Coronary artery (tissue), 2 donors: ENCODE results near the gene VDAC1.

Source experiments
- DNase-seq: peaks from one replicate; pipeline ENCODE4 v3.0.0-alpha.2; 2017; ENCODE audit warnings: low spot score
- H3K27ac ChIP-seq, 2 donors: fragments of 200-600 bp; sonication (generic); one replicate each; pipeline ENCODE4 v1.5.1; 2016 to 2019
- H3K4me3 ChIP-seq: fragments of 200-600 bp; sonication (generic); 2 replicates; pipeline ENCODE4 v1.5.1; 2016; ENCODE audit warnings: mild to moderate bottlenecking, moderate library complexity
- TF ChIP-seq, protein P1 (sequence below): fragments of 200-600 bp; sonication (generic); IDR thresholded peaks from one replicate; pipeline ENCODE4 v1.5.1; 2019; ENCODE audit warnings: antibody characterized with exemption

VDAC1 gene, protein sequence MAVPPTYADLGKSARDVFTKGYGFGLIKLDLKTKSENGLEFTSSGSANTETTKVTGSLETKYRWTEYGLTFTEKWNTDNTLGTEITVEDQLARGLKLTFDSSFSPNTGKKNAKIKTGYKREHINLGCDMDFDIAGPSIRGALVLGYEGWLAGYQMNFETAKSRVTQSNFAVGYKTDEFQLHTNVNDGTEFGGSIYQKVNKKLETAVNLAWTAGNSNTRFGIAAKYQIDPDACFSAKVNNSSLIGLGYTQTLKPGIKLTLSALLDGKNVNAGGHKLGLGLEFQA

DNA sequence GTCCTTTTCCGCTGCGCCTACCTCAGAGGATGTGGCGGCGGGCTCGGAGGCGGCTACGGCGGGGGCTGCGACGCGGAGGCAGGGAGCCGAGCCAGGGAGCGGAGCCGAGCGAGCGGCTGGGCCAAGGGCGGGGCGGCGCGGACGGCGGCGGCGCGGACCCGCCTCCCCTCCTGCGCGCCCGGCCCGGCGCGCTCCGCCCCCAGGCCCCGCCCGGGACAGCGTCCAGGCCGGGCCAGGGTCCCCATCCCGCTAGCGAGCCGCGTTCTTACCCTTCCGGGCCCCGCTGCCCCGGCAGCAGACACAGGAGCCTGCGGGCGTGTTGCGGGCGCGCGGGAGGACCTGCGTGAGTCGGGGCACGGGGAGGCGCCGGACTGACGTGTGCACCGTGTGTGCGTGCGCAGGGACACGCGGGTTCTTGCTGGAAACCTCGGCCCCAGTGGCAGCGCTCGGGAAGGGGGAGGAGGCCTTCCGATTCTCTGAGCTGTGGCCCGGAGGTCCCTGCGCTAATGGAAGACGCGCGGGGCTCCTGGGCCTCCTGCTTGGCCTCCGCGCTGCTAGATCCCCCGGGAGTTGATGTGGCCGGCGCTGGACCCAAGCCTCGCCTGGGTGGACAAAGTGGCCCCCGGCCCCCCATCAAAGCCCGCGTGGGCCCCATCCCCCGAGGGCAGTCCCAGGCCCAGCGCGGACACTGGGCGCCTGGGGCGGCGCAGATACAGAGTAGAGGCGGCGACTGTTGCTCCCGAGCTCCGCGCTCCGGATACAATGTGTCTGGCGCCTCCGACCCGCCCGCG is at the start of gene VDAC1:
VDAC1 (minus strand) TSS at position 350 of the 791 bp plus-strand sequence. CDS start 11,963 bp downstream, outside the sequence.
- Histone ChIP-seq H3K4me3 (peak within 1 kb of the TSS; percentile 86), H3K27ac (peak within 1 kb of the TSS; percentile 98 to 100)
- peak; percentile 94 for DNase-seq
- TF ChIP-seq, protein P1, sequence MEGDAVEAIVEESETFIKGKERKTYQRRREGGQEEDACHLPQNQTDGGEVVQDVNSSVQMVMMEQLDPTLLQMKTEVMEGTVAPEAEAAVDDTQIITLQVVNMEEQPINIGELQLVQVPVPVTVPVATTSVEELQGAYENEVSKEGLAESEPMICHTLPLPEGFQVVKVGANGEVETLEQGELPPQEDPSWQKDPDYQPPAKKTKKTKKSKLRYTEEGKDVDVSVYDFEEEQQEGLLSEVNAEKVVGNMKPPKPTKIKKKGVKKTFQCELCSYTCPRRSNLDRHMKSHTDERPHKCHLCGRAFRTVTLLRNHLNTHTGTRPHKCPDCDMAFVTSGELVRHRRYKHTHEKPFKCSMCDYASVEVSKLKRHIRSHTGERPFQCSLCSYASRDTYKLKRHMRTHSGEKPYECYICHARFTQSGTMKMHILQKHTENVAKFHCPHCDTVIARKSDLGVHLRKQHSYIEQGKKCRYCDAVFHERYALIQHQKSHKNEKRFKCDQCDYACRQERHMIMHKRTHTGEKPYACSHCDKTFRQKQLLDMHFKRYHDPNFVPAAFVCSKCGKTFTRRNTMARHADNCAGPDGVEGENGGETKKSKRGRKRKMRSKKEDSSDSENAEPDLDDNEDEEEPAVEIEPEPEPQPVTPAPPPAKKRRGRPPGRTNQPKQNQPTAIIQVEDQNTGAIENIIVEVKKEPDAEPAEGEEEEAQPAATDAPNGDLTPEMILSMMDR: no peak

DNA sequence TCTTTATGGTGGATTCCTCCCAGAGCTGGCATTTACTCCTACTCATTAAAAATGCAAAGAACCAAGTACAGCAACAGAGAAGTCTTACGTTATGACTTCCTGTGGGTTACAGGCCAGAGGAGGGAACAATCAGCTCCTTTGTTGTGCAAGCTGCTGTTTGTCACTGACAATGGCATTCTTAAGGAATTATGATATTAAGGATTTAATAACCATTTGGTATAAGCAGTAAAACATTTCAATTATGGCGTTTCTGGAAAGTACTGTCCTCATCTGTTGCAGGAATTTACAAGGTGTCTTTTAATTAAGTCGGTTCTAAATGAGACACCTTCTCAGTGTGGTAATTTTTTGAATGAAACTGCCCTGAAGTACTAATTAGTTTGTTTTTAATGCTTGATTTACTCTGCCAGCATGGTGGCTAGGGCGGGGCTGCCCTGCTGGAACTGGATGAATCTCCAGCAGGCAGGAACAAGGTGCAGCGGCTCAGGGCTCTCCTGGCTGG is 49.1 kb upstream of the VDAC1 start:
- no peak overlapping the region for H3K4me3 ChIP-seq
- H3K27ac ChIP-seq: no peak overlapping the region
- TF ChIP-seq, protein P1: no peak
- no peak for DNase-seq

DNA sequence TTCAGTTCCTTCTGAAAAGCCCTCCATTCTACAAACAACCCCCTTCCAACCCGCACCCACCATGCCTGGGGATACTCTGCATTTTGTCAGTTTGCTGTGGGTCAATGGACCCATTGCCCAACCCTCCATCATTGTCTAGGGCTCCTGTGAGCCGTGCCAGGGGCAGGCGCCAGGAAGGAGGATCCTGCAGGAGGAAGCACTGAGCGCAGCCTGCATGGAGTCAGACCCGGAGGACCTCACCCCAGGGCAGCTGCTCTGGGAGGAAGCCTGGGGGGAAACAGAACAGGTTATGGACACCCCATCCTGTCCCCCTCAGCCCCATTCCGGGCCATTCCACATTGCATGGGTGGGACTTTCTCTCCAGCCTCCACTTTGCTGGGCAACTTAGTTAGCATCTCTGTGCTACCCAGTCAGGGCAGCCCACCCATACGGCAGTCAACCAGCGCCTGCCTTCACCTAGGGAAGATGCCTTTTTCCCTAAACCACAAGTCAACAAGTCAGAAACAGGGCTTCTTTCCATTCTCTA is 48.6 kb upstream of the VDAC1 start:
- Histone ChIP-seq H3K27ac (peak overlapping the region in 1 of 2 donors; percentile 28), H3K4me3 (no peak overlapping the region)
- TF ChIP-seq, protein P1: no peak
- no peak for DNase-seq

DNA sequence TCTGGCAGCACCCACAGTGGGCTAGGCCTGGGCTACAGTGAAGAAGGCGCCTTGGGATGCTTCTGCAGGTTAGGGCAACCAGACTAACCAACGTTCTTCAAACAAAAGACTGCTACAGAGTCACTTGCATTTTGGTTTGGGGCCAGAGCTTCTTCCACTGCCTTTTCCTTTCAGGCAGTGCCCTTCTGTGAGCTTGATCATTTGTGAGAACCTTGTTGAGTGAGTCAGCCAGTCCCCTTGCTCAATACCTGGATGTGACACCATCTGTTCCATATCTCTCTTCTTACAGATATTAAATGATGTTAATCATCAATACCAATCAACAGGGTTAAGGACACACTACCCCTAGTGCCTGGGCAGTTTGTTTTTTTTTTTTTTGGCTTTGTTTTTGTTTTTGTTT is 46.5 kb upstream of the VDAC1 start:
- no peak for DNase-seq
- Histone ChIP-seq H3K4me3 (no peak overlapping the region), H3K27ac (no peak overlapping the region)
- TF ChIP-seq, protein P1: no peak

DNA sequence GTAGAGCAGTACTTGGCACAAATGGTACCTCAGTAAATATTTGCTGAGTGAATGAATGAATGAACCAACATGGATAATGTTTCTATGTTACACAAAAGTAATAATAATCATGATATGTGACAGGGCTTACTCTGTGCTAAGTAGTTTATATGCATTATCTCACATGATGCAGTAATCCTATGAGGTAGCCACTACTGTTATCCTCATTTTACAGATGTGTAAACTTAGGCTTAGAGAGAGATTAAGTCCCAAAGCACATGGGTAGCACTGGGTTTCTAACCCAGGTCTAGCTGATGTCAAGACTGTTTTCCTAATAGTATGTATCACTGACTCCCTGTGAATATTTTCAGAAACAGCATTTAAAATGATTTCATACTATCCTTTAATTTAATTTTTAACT is 44.1 kb upstream of the VDAC1 start:
- TF ChIP-seq, protein P1: no peak
- H3K27ac ChIP-seq: no peak overlapping the region
- no peak for DNase-seq
- H3K4me3 ChIP-seq: no peak overlapping the region

DNA sequence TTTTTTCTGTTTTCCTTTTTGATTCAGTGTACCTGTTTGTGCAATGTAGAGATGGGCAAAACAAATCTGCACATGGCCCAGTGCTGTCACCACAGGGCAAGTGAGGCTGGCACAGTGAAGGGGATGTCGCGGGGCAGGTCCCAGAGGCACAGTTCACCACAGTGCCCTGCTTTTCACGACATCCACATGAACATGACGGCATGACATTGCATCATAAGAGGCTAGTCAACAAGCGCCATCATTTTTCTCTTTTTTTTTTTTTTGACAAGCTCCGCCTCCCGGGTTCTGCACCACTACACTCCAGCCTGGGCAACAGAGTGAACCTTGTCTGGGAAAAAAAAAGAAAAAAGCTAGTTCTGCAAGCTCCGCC is 42.9 kb upstream of the VDAC1 start:
- Histone ChIP-seq H3K4me3 (no peak overlapping the region), H3K27ac (no peak overlapping the region)
- TF ChIP-seq, protein P1: no peak
- no peak for DNase-seq
